Smooth muscle cell of the brain vasculature (primary cell): Measurements from ENCODE around the gene SYNJ2.
A peak's percentile ranks its signal among the peaks of the same experiment; 100 is the strongest.

Experiments used
- DNase-seq: peaks from one replicate; pipeline ENCODE4 v3.0.0-alpha.2; 2012; ENCODE audit warnings: low read depth, low spot score

SYNJ2 gene

GRCh38 chr6:158013904-158014504 is 32.3 kb downstream of the SYNJ2 start:
- no peak for DNase-seq

DNA sequence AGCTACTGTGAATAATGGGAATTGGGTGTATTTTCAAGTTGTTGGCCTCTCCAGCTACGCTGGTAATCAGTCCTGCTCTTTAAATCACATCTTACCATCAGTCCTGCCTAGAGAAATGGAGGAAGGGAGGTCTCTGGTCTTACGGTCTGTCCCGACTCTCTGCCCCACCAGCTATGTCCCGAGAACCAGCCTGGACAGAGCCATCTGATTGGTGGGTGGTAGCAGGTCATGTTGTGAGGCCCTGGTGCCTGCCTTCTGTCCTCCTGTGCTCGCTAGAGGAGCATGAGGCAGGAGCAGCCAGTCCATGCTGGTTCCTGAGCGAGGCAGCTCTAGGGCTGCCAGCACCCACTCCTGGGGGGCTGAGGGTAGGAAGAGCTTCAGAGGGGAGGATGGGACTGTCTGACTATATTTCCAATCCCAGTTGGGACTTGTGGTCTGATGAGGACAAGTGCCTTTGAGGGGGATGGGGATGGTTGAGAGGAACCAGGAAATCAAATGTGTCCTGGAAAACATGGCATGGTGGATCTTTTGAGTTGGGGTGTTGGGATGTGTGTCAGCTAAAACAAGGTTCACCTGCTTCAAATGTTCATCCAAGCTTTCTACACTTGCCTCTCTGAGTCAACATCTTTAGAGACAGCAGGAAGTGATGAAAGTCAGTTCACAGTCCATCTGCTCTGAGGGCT is 33.0 kb downstream of the SYNJ2 start:
- no peak for DNase-seq

- DNase-seq = no peak
Measured at GRCh38 chr6:158015188-158015506, 33.5 kb downstream of the SYNJ2 start.

DNA sequence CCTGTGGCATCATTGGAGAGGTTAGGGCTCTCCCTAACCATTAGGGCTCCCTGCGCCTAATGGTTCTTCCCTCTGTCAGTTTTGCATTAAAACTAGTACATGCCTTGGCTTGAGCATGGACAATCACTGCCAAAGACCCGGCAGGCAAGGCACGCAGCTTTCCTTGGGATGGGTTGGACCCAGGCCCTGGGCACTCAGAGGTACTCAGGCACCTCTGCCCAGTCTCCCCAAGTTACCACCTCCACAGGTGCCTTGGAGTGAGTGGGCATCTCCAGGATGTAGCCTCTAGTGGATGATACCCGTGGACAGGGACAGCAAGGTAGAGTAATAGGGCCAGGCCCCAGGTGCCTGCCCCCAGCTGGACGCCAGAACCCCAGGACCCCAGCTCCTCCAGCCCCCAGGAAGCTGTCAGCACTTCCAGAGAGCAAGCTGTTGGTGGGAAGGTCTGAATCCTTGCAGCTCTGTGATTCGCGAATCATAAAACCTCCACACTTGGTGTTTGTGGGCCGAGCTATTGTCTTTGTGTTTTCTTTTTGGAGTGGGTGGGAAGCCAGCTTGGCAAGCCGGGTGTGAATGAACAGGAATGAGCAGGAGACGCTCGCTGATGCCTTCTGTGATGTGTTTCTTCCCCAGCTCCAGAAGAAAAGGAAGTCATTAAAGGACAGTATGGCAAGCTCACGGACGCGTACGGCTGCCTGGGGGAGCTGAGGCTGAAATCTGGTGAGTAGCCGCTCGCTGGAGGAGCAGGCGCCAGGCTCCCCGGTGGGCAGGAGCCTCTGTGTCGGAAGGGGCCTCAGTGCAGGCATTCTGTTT is 35.1 kb downstream of the SYNJ2 start:
- DNase-seq = no peak

DNA sequence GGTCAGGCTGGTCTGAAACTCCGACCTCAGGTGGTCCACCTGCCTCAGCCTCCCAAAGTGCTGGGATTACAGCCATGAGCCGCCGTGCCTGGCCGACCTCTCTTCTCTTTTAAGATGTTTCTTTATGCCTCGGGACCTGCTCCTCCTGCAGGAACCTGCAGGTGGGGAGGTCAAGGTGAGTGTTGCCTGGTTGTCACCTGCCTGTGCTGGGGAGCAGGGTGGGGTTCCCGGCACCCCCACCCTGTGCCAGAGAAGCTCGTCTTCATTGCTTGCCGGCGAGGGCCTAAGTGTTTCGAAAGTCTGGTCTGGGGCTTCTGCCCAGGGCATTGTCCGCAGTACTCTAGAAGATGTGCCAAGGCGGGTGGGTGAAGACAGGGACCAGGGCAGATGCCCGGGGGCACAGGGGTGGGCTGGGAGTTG is 36.0 kb downstream of the SYNJ2 start:
- no peak for DNase-seq

GRCh38 chr6:158018041-158018771 is 36.5 kb downstream of the SYNJ2 start:
- DNase-seq = no peak

GRCh38 chr6:158018851-158019361 is 37.2 kb downstream of the SYNJ2 start:
- no peak for DNase-seq

DNA sequence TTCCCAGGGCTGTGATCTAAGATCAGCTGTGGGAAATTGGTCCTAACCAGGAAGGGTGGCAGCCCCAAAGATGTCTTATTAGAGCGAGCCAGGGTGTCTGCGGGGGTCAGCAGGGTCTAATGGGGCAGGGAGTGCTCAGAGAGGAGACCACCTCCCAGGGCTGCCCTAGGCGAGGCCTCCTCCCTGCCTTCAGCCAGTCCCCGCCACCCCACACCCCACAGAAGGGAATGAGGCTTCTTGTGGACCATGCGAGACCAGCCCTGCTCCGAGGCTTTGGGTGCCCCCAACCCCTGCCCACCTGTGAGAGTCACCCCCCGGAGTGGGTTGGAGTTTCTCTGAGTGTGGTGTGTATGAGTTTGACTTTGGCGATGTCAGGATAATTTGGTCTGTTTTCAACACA is 37.8 kb downstream of the SYNJ2 start:
- DNase-seq = no peak

GRCh38 chr6:158020272-158020711 is 38.6 kb downstream of the SYNJ2 start:
- no peak for DNase-seq

- no peak for DNase-seq
Measured at GRCh38 chr6:158020811-158021210, 39.1 kb downstream of the SYNJ2 start.

DNA sequence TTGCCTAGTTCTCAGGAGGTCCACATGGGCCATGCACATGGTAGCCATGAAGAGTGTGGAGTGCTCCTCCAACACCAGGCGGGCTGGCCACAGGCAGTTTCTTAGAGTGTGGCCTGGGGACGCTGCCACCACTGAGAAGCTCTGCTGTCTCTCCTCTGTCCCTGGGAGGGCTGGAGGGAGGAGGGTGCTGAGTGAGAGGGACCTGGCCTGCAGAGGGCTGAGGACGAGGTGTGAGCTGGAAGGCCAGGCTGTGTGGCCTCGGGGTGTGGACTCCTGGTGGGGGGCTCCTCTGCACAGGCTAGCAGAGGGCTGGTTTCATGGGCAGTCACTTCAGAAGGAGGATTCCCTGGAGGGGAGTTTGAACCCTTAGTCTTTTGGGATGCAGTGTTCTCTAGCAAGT is 39.7 kb downstream of the SYNJ2 start:
- DNase-seq = no peak

DNA sequence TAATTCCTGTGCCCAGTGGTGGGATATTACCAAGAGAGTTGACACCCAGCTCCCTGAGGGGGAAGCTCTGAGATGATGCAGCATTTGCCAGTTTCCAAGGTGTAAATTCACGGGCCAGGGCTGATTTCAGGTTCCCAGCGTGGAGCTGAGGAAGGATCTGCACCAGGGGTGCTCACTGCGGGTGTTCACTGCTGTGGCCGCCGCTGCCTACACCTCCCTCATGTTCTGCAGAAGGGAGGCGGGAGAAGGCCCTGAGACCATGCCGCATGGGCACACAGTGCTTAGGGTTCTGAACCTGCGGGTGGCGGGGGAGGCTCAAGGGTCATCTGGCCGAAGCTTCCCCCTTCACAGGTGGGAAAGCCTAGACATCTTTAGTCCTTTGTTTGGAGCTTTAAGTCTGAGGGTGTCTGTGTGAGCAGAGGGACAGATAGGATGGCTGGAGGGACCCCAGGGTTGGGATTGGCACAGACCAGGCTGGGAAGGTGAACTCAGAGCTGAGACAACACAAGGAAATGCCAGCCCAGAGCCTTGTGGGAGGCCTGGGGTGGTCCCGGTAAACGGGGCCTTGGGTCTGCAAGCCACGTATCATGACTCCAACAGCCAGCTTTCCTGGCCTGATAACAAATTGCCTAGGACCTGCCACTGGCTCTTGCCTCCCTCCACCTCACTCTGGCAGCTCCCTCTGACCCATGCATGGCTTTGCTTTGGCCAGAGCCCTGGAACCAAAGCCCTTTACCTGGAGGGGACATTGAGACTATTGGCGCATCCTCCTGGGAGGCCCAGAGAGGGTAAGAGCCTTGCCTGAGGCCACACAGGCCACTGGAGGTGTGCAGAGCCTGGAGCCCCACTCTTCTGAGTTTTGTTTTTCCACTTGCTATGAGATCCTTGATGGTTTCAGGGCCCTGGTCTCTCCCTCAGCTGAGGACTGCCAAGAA is 40.4 kb downstream of the SYNJ2 start:
- no peak for DNase-seq

DNA sequence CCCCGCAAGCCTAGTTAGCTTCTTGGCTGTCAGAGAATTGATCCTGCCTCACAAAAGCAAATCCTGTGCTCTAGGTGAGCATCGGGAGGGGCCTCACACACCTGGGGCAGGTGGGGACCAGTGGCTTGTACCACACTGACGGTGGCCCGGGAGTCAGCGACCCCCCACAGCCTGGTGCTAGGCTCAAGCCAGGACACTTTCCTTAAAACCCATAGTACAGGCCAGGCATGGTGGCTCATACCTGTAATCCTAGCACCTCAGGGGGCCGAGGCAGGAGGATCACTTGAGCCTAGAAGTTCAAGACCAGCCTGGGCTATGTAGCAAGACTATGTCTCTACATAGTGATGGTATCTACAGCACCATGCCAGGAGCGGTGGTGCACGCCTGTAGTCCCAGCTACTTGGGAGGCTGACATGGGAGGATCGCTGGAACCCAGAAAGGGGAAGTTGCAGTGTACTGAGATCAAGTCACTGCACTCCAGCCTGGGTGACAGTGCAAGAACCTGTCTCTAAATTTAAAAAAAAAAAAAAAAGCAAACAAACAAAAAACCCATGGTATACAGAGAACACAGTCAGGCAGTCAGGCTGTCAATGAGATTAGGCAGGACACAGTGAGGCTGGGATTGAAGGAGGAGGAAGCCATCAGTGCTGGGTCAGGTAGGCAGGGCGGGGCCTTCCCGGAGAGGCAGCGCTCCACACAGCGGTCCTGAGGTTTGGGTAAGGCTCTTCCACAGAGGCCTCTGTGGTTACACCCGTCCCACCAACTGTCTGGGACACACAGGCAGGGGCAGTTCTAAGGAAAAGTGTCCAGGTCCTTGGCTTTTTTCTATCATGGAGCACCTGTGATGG is 41.3 kb downstream of the SYNJ2 start:
- no peak for DNase-seq

GRCh38 chr6:158023597-158023939 is 41.9 kb downstream of the SYNJ2 start:
- no peak for DNase-seq

- no peak for DNase-seq
Measured at GRCh38 chr6:158024566-158025297, 43.1 kb downstream of the SYNJ2 start.

GRCh38 chr6:158026054-158026900 is 44.6 kb downstream of the SYNJ2 start:
- peak; percentile 96 for DNase-seq

GRCh38 chr6:158026901-158027589 is 45.4 kb downstream of the SYNJ2 start:
- no peak for DNase-seq
